Activated naive CD4-positive, alpha-beta T cell treated with anti-CD3 and anti-CD28 coated beads, Interleukin-2, amount 10 ng/mL, durations not matched to agents 7 days and 5 days (primary cell): ENCODE results near the gene NEDD8.
A peak's percentile ranks its signal among the peaks of the same experiment; 100 is the strongest.

Experiments used
- CTCF ChIA-PET: fragments of 350-600 bp; sonication (Branson Sonifier 250); formaldehyde crosslinking; loops from one replicate; lab custom pipeline; 2021; ENCODE audit warnings: antibody characterized with exemption; lab: Charles Lee
- DNase-seq: peaks from one replicate; pipeline ENCODE4 v3.0.0-alpha.2; 2020
- H3K27ac Mint-ChIP-seq: one replicate; pipeline ENCODE4 v1.8.0; 2021; ENCODE audit warnings: mild to moderate bottlenecking, moderate library complexity, mixed read lengths
- H3K27me3 Mint-ChIP-seq: one replicate; pipeline ENCODE4 v1.8.0; 2021; ENCODE audit warnings: mild to moderate bottlenecking, mixed read lengths
- H3K36me3 Mint-ChIP-seq: one replicate; pipeline ENCODE4 v1.8.0; 2021; ENCODE audit warnings: mixed read lengths
- H3K4me1 Mint-ChIP-seq: one replicate; pipeline ENCODE4 v1.8.0; 2021; ENCODE audit warnings: mixed read lengths
- H3K4me3 Mint-ChIP-seq: one replicate; pipeline ENCODE4 v1.8.0; 2021; ENCODE audit warnings: mild to moderate bottlenecking, moderate library complexity, mixed read lengths
- H3K9me3 Mint-ChIP-seq: one replicate; pipeline ENCODE4 v1.8.0; 2021; ENCODE audit warnings: mixed read lengths

Gene NEDD8

GRCh38 chr14:24260026-24260779 lies 28.0 kb upstream of the NEDD8 start:
- Mint-ChIP-seq H3K4me1 (no peaks in the 10 kb centered on the region), H3K27ac (no peak overlapping the region), H3K4me3 (no peak overlapping the region), H3K27me3 (no peaks in the 10 kb centered on the region), H3K9me3 (no peaks in the 10 kb centered on the region), H3K36me3 (peaks cover 2% of the 10 kb centered on the region)
- CTCF ChIA-PET, result interaction anchor here (1.5 kb wide), 1 partner anchor 18 kb away, joined by 3 read pairs; the partner anchor contains the start of gene TINF2
- no peak for DNase-seq

- Mint-ChIP-seq H3K9me3 (no peaks in the 10 kb centered on the region), H3K36me3 (no peaks in the 10 kb centered on the region), H3K4me1 (no peaks in the 10 kb centered on the region), H3K27me3 (no peaks in the 10 kb centered on the region), H3K27ac (no peak overlapping the region), H3K4me3 (no peak overlapping the region)
- DNase-seq, result no peak
- CTCF ChIA-PET, result no interaction called here
These were observed 27.3 kb upstream of the NEDD8 start for GRCh38 chr14:24259282-24260025.

- Mint-ChIP-seq H3K4me3 (no peak overlapping the region), H3K36me3 (peaks cover 5% of the 10 kb centered on the region), H3K27me3 (no peaks in the 10 kb centered on the region), H3K27ac (no peak overlapping the region), H3K9me3 (no peaks in the 10 kb centered on the region), H3K4me1 (no peaks in the 10 kb centered on the region)
- no peak for DNase-seq
- CTCF ChIA-PET, result interaction anchor here (0.8 to 1.3 kb wide), 2 partner anchors 16 to 51 kb away, joined by 3 to 5 read pairs; partner anchors contain the start of genes LTB4R2 and TINF2
These were observed 26.5 kb upstream of the NEDD8 start for GRCh38 chr14:24258548-24259265.

GRCh38 chr14:24258119-24258518 lies 26.0 kb upstream of the NEDD8 start:
- H3K4me3 Mint-ChIP-seq, result no peak overlapping the region
- H3K36me3 Mint-ChIP-seq, result peaks cover 5% of the 10 kb centered on the region
- no peak overlapping the region for H3K27ac Mint-ChIP-seq
- no peak for DNase-seq
- no peaks in the 10 kb centered on the region for H3K9me3 Mint-ChIP-seq
- CTCF ChIA-PET, result interaction anchor here (0.8 to 1.3 kb wide), 2 partner anchors 15 to 52 kb away, joined by 3 to 5 read pairs; partner anchors contain the start of genes LTB4R2 and TINF2
- no peaks in the 10 kb centered on the region for H3K27me3 Mint-ChIP-seq
- H3K4me1 Mint-ChIP-seq, result no peaks in the 10 kb centered on the region

- no peaks in the 10 kb centered on the region for H3K27me3 Mint-ChIP-seq
- no peak overlapping the region for H3K4me3 Mint-ChIP-seq
- DNase-seq, result no peak
- H3K4me1 Mint-ChIP-seq, result no peaks in the 10 kb centered on the region
- H3K9me3 Mint-ChIP-seq, result no peaks in the 10 kb centered on the region
- no peak overlapping the region for H3K27ac Mint-ChIP-seq
- CTCF ChIA-PET, result interaction anchor here (1.0 to 1.3 kb wide), 3 partner anchors 14 to 52 kb away, joined by 3 to 5 read pairs (median 4); partner anchors contain the start of gene TINF2
- peaks cover 5% of the 10 kb centered on the region for H3K36me3 Mint-ChIP-seq
These were observed 24.8 kb upstream of the NEDD8 start for GRCh38 chr14:24256960-24257359.

GRCh38 chr14:24255931-24256711 lies 24.0 kb upstream of the NEDD8 start:
- DNase-seq, result no peak
- CTCF ChIA-PET, result interaction anchor here (1.0 to 1.1 kb wide), 3 partner anchors 40 to 52 kb away, joined by 3 to 4 read pairs (median 4); no protein-coding TSS in a partner anchor
- Mint-ChIP-seq H3K36me3 (peaks cover 5% of the 10 kb centered on the region), H3K27me3 (no peaks in the 10 kb centered on the region), H3K27ac (no peak overlapping the region), H3K4me3 (no peak overlapping the region), H3K4me1 (peaks cover 5% of the 10 kb centered on the region), H3K9me3 (no peaks in the 10 kb centered on the region)

- H3K27me3 Mint-ChIP-seq, result no peaks in the 10 kb centered on the region
- no peak overlapping the region for H3K27ac Mint-ChIP-seq
- no peaks in the 10 kb centered on the region for H3K9me3 Mint-ChIP-seq
- DNase-seq, result no peak
- peaks cover 12% of the 10 kb centered on the region for H3K4me1 Mint-ChIP-seq
- peaks cover 5% of the 10 kb centered on the region for H3K36me3 Mint-ChIP-seq
- H3K4me3 Mint-ChIP-seq, result no peak overlapping the region
- CTCF ChIA-PET, result interaction anchor here (1.0 kb wide), 1 partner anchor 41 kb away, joined by 4 read pairs; no protein-coding TSS in a partner anchor
These were observed 23.3 kb upstream of the NEDD8 start for GRCh38 chr14:24255438-24255837.

GRCh38 chr14:24254630-24255392 lies 22.6 kb upstream of the NEDD8 start:
- DNase-seq, result no peak
- Mint-ChIP-seq H3K36me3 (peaks cover 5% of the 10 kb centered on the region), H3K9me3 (no peaks in the 10 kb centered on the region), H3K4me3 (no peak overlapping the region), H3K27ac (no peak overlapping the region), H3K27me3 (no peaks in the 10 kb centered on the region), H3K4me1 (peaks cover 17% of the 10 kb centered on the region)
- CTCF ChIA-PET, result interaction anchor here (0.6 to 1.0 kb wide), 2 partner anchors 13 to 42 kb away, joined by 3 to 4 read pairs; partner anchors contain the start of gene TINF2

- CTCF ChIA-PET, result no interaction called here
- Mint-ChIP-seq H3K27me3 (no peaks in the 10 kb centered on the region), H3K36me3 (peaks cover 7% of the 10 kb centered on the region), H3K4me1 (peaks cover 20% of the 10 kb centered on the region), H3K4me3 (no peak overlapping the region), H3K9me3 (no peaks in the 10 kb centered on the region), H3K27ac (no peak overlapping the region)
- DNase-seq, result no peak
These were observed 21.8 kb upstream of the NEDD8 start for GRCh38 chr14:24253936-24254335.

GRCh38 chr14:24252289-24253124 lies 20.3 kb upstream of the NEDD8 start:
- peaks cover 9% of the 10 kb centered on the region for H3K36me3 Mint-ChIP-seq
- DNase-seq, result no peak
- no peaks in the 10 kb centered on the region for H3K27me3 Mint-ChIP-seq
- CTCF ChIA-PET, result interaction anchor here (0.7 to 2.7 kb wide), 5 partner anchors 10 to 60 kb away, joined by 3 to 12 read pairs (median 4); partner anchors contain the start of genes CIDEB, RABGGTA and TINF2
- H3K4me3 Mint-ChIP-seq, result no peak overlapping the region
- no peak overlapping the region for H3K27ac Mint-ChIP-seq
- H3K4me1 Mint-ChIP-seq, result peaks cover 30% of the 10 kb centered on the region
- no peaks in the 10 kb centered on the region for H3K9me3 Mint-ChIP-seq

GRCh38 chr14:24251880-24252288 lies 19.7 kb upstream of the NEDD8 start:
- DNase-seq, result no peak
- Mint-ChIP-seq H3K27ac (no peak overlapping the region), H3K27me3 (no peaks in the 10 kb centered on the region), H3K4me3 (no peak overlapping the region), H3K36me3 (peaks cover 9% of the 10 kb centered on the region), H3K9me3 (no peaks in the 10 kb centered on the region), H3K4me1 (peaks cover 35% of the 10 kb centered on the region)
- CTCF ChIA-PET, result interaction anchor here (0.7 to 2.7 kb wide), 7 partner anchors 9 to 82 kb away, joined by 3 to 15 read pairs (median 4); partner anchors contain the start of genes CIDEB, RABGGTA and TINF2

GRCh38 chr14:24250354-24250753 lies 18.2 kb upstream of the NEDD8 start:
- Mint-ChIP-seq H3K9me3 (no peaks in the 10 kb centered on the region), H3K4me1 (peaks cover 40% of the 10 kb centered on the region), H3K36me3 (peaks cover 9% of the 10 kb centered on the region), H3K27me3 (no peaks in the 10 kb centered on the region), H3K4me3 (no peak overlapping the region), H3K27ac (peak overlapping the region; percentile 53)
- no peak for DNase-seq
- CTCF ChIA-PET, result interaction anchor here (1.0 to 2.7 kb wide), 8 partner anchors 8 to 181 kb away, joined by 3 to 15 read pairs (median 6); partner anchors contain the start of genes CIDEB, RABGGTA and TINF2
